IMR-90 (cell line): Measurements from ENCODE around the gene KCNN4. TPM values are rescaled to one million over a fixed set of nuclear protein-coding genes. Genes with fewer than 3 reads are reported as not detected.

Source experiments
- ATAC-seq: fragments of 200-7000 bp; cut with Tn5 transposase; 2 replicates; pipeline ENCODE4 v1.9.1; 2020; ENCODE audit warnings: low read depth, mild to moderate bottlenecking, moderate library complexity
- BruUV-seq: library from RNA; stranded (reverse); fragments of 400-500 nt; replicated peaks from 2 replicates; lab custom pipeline; 2021; lab: Mats Ljungman, UMichigan
- CTCF ChIA-PET: fragments of 300-600 bp; formaldehyde crosslinking; extraction: SDS; loops from one replicate; lab custom pipeline; 2021; ENCODE audit warnings: antibody characterized with exemption; lab: Yijun Ruan, JAX
- POLR2A ChIA-PET: fragments of 300-600 bp; sonication (Branson Sonifier 250); formaldehyde crosslinking; loops from one replicate; lab custom pipeline; 2022; ENCODE audit warnings: antibody characterized with exemption; ENCODE audit not compliant: unreplicated experiment; lab: Charles Lee
- DNase-seq: peaks from one replicate; pipeline ENCODE4 v3.0.0; 2013
- H2AFZ ChIP-seq: replicated peaks from 2 replicates; pipeline ENCODE3; 2013; ENCODE audit warnings: low read length, mild to moderate bottlenecking; ENCODE audit not compliant: poor library complexity
- H2AK5ac ChIP-seq: 2 replicates; pipeline ENCODE4 v1.6.1; 2013; ENCODE audit warnings: low read depth, low read length, inconsistent platforms
- H2AK9ac ChIP-seq: replicated peaks from 2 replicates; pipeline ENCODE3; 2013; ENCODE audit warnings: mild to moderate bottlenecking, low read depth, low read length, moderate library complexity; ENCODE audit not compliant: poor library complexity
- H2BK120ac ChIP-seq: 2 replicates; pipeline ENCODE4 v1.6.1; 2013; ENCODE audit warnings: low read depth, low read length, inconsistent platforms
- H2BK15ac ChIP-seq: 3 replicates; pipeline ENCODE4 v1.6.1; 2013; ENCODE audit warnings: low read depth, low read length, inconsistent platforms
- H2BK20ac ChIP-seq: 2 replicates; pipeline ENCODE4 v1.6.1; 2013; ENCODE audit warnings: low read depth, mild to moderate bottlenecking, inconsistent platforms, low read length, moderate library complexity
- H2BK5ac ChIP-seq: 2 replicates; pipeline ENCODE4 v1.6.1; 2013; ENCODE audit warnings: mild to moderate bottlenecking, low read depth, low read length, inconsistent platforms; ENCODE audit not compliant: poor library complexity, severe bottlenecking
- H3K14ac ChIP-seq: replicated peaks from 2 replicates; pipeline ENCODE4 v1.6.1; 2013; ENCODE audit warnings: low read depth, low read length, inconsistent platforms
- H3K18ac ChIP-seq: 2 replicates; pipeline ENCODE4 v1.6.1; 2013; ENCODE audit warnings: low read depth, low read length, control low read depth
- H3K23ac ChIP-seq: 2 replicates; pipeline ENCODE4 v1.6.1; 2013; ENCODE audit warnings: low read depth, low read length, inconsistent platforms
- H3K27ac ChIP-seq: 2 replicates; pipeline ENCODE4 v1.5.1; 2013; ENCODE audit warnings: mild to moderate bottlenecking, control low read depth, low read length; ENCODE audit not compliant: insufficient read depth
- H3K27me3 ChIP-seq: 2 replicates; pipeline ENCODE4 v1.6.1; 2013; ENCODE audit warnings: low read length; ENCODE audit not compliant: control insufficient read depth, insufficient read depth
- H3K36me3 ChIP-seq: 2 replicates; pipeline ENCODE4 v1.6.1; 2013; ENCODE audit warnings: low read length, mixed read lengths; ENCODE audit not compliant: control insufficient read depth, insufficient read depth
- H3K4ac ChIP-seq: 2 replicates; pipeline ENCODE4 v1.6.1; 2013; ENCODE audit warnings: low read depth, low read length, inconsistent platforms
- H3K4me1 ChIP-seq: 2 replicates; pipeline ENCODE4 v1.6.1; 2013; ENCODE audit warnings: low read length, mixed read lengths; ENCODE audit not compliant: control insufficient read depth, insufficient read depth
- H3K4me2 ChIP-seq: 2 replicates; pipeline ENCODE4 v1.6.1; 2013; ENCODE audit warnings: low read depth, mild to moderate bottlenecking, control low read depth, low read length, moderate library complexity
- H3K4me3 ChIP-seq: 2 replicates; pipeline ENCODE4 v1.5.1; 2013; ENCODE audit warnings: low read depth, mild to moderate bottlenecking, control low read depth, low read length, moderate library complexity; ENCODE audit not compliant: insufficient read depth
- H3K56ac ChIP-seq: 2 replicates; pipeline ENCODE4 v1.6.1; 2013; ENCODE audit warnings: low read length, inconsistent platforms; ENCODE audit not compliant: insufficient read depth; ENCODE audit errors: extremely low read depth
- H3K79me1 ChIP-seq, 2 experiments: 2 replicates each; pipeline ENCODE4 v1.6.1; 2013; ENCODE audit warnings: low read length in 2 of 2, inconsistent platforms in 1 of 2, low read depth in 1 of 2
- H3K9ac ChIP-seq: 2 replicates; pipeline ENCODE4 v1.6.1; 2013; ENCODE audit warnings: low read depth, low read length, control low read depth
- H3K9me1 ChIP-seq: 2 replicates; pipeline ENCODE4 v1.6.1; 2013; ENCODE audit warnings: low read length, inconsistent platforms; ENCODE audit not compliant: insufficient read depth
- H3K9me3 ChIP-seq: 2 replicates; pipeline ENCODE4 v1.6.1; 2013; ENCODE audit warnings: low read length; ENCODE audit not compliant: control insufficient read depth, insufficient read depth
- H4K20me1 ChIP-seq: 2 replicates; pipeline ENCODE4 v1.6.1; 2013; ENCODE audit warnings: low read length, inconsistent platforms; ENCODE audit not compliant: insufficient read depth
- H4K5ac ChIP-seq: 2 replicates; pipeline ENCODE4 v1.6.1; 2013; ENCODE audit warnings: mild to moderate bottlenecking, low read depth, low read length, control low read depth
- H4K8ac ChIP-seq, 2 experiments: 2 replicates each; pipeline ENCODE4 v1.6.1; 2013; ENCODE audit warnings: low read depth in 2 of 2, low read length in 2 of 2, control low read depth in 1 of 2, inconsistent platforms in 1 of 2
- H4K91ac ChIP-seq: 2 replicates; pipeline ENCODE4 v1.6.1; 2013; ENCODE audit warnings: low read depth, low read length, inconsistent platforms; ENCODE audit not compliant: insufficient read depth
- CEBPB ChIP-seq: IDR thresholded peaks from 2 replicates; pipeline ENCODE4 v1.6.1; 2012; ENCODE audit warnings: low read depth, low read length, improper control_type of control experiment
- FOS ChIP-seq: fragments of 150-350 bp; IDR thresholded peaks from 2 replicates; pipeline ENCODE4 v1.6.1; 2016; ENCODE audit warnings: low read depth, low read length
- POLR2A ChIP-seq: IDR thresholded peaks from 2 replicates; pipeline ENCODE4 v1.6.1; 2012; ENCODE audit warnings: mild to moderate bottlenecking, low read depth, low read length
- RAD21 ChIP-seq: IDR thresholded peaks from 2 replicates; pipeline ENCODE4 v1.6.1; 2012; ENCODE audit warnings: low read length, improper control_type of control experiment
- SMC3 ChIP-seq: fragments of 150-350 bp; IDR thresholded peaks from 2 replicates; pipeline ENCODE4 v1.6.1; 2016; ENCODE audit warnings: low read depth, mild to moderate bottlenecking, antibody characterized with exemption, low read length, moderate library complexity
- WGBS, 2 experiments: methylation state at CpG; one replicate each; pipeline versions ENCODE4 v1.1.5 to v1.1.7; 2013; ENCODE audit warnings: missing lambda C conversion rate in 2 of 2; ENCODE audit not compliant: insufficient read length in 1 of 2; ENCODE audit errors: extremely low coverage in 2 of 2; 5-methylcytosine and 5-hydroxymethylcytosine counted together
- dilution Hi-C: fragments of 300-500 bp; cut with HindIII; formaldehyde crosslinking; loops from one replicate; pipeline ENCODE4 v1.14.3; 2018; ENCODE audit warnings: low sequenced_read_pairs; ENCODE audit not compliant: unreplicated experiment
- in situ Hi-C: fragments of 300-500 bp; cut with MboI; formaldehyde crosslinking; loops from 3 replicates; pipeline ENCODE4 v1.14.3; 2019; ENCODE audit warnings: low sequenced_read_pairs, inconsistent platforms, mixed read lengths
- intact Hi-C: fragments of 100-400 bp; cut with micrococcal nuclease; formaldehyde crosslinking; loops from 2 replicates; pipeline ENCODE4 v1.10.0; 2022
- polyA plus RNA-seq, 3 experiments: library from polyadenylated mRNA; depleted of rRNA; stranded (reverse); fragments of >200 nt; gene quantifications; 2 replicates each; pipeline ENCODE4 v1.2.3, GENCODE V29; 2012; ENCODE audit warnings: low replicate concordance in 1 of 3
- total RNA-seq: library from RNA; depleted of rRNA; stranded (reverse); fragments of >200 nt; gene quantifications from 2 replicates; pipeline ENCODE4 v1.2.3, GENCODE V29; 2012

KCNN4 gene
- total and polyA plus RNA-seq, 2 of the 4 experiments (the other 2 are of a cell fraction), result 0.54 to 0.99 TPM

GRCh38 chr19:43735013-43735412 lies 45.8 kb downstream of the KCNN4 start:
- BruUV-seq, result no TSS peak
- CTCF ChIA-PET, result interaction anchor here (0.7 to 1.9 kb wide), 2 partner anchors 10 to 19 kb away, joined by 4 to 8 read pairs; partner anchors contain the start of gene IRGC

More at GRCh38 chr19:43735013-43735412, 45.8 kb downstream of the KCNN4 start:
- no peak overlapping the region for H3K23ac ChIP-seq
- 98% methylated on average over 5 of the region's 6 CpGs; no CpG with 5 or more reads in 1 of the 2 experiments for WGBS, 2 experiments
- no peak overlapping the region for H3K27ac ChIP-seq
- peaks cover 5% of the 10 kb centered on the region; the same call in 1 of the 2 replicates for H4K20me1 ChIP-seq
- no peak overlapping the region for H3K4me3 ChIP-seq
- H3K4ac ChIP-seq, result no peak overlapping the region
- peaks cover 56% of the 10 kb centered on the region for H3K36me3 ChIP-seq
- H3K4me1 ChIP-seq, result peaks cover 8% of the 10 kb centered on the region; the same call in 1 of the 2 replicates
- no peaks in the 10 kb centered on the region for H3K27me3 ChIP-seq
- H2BK15ac ChIP-seq, result no peak overlapping the region
- H3K56ac ChIP-seq, result no peak overlapping the region
- H4K5ac ChIP-seq, result no peak overlapping the region
- no peak overlapping the region for H2BK20ac ChIP-seq
- H2AK9ac ChIP-seq, result no peak overlapping the region
- H3K4me2 ChIP-seq, result no peak overlapping the region
- intact Hi-C loops (no loop called here), dilution Hi-C loops (no loop called here), in situ Hi-C loops (no loop called here)
- H3K9ac ChIP-seq, result no peak overlapping the region
- no peaks in the 10 kb centered on the region for H3K9me3 ChIP-seq
- ATAC-seq, result no peak
- no peak overlapping the region for H2BK120ac ChIP-seq
- no peak overlapping the region for H2AK5ac ChIP-seq
- 0 out of 4 replicates have a peak, but pooled peaks cover 0 to 7% of the 10 kb centered on the region in 2 experiments for H3K79me1 ChIP-seq
- DNase-seq, result no peak
- H3K14ac ChIP-seq, result no peak overlapping the region
- H2AFZ ChIP-seq, result no peak overlapping the region
- no peak overlapping the region for H2BK5ac ChIP-seq
- TF ChIP-seq FOS (no peak), SMC3 (no peak), POLR2A (no peak), CEBPB (no peak), RAD21 (no peak)
- H4K8ac ChIP-seq, result no peak overlapping the region
- POLR2A ChIA-PET, result no interaction called here
- H4K91ac ChIP-seq, result no peak overlapping the region
- no peak overlapping the region for H3K18ac ChIP-seq
- H3K9me1 ChIP-seq, result peaks cover 3% of the 10 kb centered on the region; the same call in 1 of the 2 replicates
